Activated CD4-positive, alpha-beta T cell treated with anti-CD3 and anti-CD28 coated beads, Interleukin-2, amount 50 U/mL, for 4 hours (primary cell): ENCODE data around the gene ETNK2.

ENCODE experiments used
- DNase-seq, 2 experiments: peaks; one replicate each; pipeline ENCODE4 v3.0.0-alpha.2; 2020

ETNK2 gene

DNA sequence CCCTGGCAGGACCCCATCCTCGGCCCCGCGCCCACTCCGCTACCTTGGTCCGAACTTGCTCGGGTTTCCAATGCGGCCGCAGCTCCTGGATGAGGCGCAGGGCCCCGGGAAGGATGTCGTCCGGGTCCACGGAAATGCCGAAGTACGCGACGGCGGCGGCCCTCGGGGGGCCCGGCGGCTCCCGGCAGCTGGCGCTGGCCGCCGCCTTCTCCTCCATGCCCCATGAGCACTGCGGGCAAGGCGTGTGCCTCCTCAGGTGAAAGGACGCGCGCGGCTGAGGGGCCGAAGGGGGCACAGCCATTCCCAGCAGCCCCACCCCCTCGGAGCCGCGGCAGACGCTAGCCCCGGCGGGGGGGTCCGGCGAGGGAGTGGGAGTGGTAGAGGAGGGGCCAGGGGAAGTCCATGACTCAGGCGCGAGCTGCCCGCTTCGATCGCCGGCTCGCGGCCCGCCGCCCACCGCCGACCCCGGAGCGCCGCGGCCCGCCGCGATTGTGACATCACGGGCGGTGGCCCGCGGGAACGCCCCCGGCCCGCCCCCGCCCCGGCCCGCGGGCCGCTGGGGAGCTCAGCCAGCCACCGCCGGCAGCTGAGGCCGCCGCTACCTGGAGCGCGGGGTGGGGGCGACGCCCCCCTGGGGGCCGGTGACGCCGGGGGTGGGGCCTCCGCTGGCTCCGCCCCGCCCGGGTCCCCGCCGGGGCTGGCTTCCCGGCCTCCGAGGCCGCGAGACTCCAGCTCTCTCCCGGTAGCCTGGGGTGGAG is at the start of gene ETNK2:
Gene ETNK2, minus strand, starts transcription at position 493 of the 758 bp plus-strand sequence. Its CDS starts 192 bp downstream, at position 301.
- DNase-seq: peak; percentile 29 to 32

DNA sequence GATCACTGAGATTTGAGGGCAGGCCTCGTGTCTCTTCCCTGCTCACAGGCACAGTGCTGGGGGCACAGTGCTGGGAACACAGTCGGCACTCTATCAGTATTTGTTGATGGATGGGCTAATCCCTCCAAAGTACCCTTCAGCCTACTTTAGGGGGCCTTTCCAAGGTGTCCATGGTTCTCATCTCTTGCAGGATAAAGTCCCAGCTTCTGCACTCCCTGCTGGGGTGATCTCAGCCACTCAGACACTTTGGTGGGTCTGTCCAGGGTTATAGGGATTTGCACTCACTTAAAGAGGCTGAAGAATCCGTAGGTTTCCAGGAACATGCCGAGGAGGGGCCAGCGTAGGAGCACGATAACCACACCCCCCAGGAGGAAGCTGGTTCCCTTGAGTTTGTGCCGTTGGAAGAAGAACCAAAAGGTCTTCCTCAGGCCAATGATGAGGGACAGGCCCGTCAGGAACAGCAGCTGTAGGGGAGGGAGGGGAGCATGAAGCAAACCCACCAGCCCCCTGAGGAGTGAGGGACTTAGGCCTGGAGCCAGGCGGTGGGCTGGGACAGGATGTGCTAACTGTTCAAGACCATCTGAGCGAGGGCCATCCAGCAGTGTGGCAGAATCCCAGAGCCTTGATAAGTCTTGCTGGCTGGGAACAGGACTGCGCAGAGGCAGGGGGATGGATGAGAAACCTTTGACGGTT is 49.6 kb upstream of the ETNK2 start:
- no peak for DNase-seq

- no peak for DNase-seq
Observed at GRCh38 chr1:204199579-204199978, 47.7 kb upstream of the ETNK2 start.

DNA sequence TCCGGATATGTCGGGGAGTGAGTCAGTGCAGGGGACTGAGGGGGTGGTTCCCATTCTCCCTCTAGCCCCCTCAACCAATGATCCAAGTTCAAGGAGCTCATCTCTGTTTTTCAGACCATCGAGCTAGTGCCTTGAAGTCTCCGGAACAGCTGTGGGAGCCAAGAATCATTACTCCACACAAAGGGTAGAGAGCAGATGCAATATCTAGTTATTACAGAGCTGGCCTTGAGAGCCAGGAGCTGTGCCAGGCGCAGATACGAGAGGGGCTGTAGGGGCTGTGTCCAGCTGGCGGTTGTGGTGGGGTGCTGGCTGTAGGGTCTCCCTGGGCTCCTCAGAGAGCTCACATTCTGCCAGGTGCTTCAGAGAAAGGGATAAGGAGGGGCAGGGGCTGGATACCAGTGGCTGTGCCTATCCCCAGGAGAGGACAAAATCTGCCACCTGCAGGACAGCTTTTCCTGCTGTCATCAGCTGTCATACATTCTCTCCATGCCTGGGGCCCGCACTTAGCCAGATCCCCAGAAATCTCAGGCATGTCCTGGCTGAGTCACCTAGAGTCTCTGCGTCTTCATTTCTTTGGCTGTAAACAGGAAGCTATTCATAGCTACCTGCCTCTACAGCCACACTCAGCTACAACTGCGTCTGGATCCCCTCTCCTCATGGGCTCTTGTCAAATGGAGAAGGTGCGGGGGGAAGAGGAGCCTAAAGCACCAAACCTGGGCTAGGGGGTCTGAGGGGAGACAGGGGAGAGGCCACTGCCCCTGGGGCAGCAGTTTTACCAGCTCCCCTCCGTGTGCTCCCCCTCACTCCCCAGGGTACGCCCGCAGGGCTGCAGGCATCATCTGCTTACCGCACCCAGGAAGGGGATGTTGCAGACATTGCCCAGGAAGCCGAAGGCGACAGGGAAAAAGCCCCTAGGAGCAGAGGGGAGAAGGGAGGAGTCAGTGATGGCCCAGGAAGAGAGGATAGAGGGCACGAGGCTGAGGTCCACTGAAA is 46.8 kb upstream of the ETNK2 start:
- no peak for DNase-seq

- no peak for DNase-seq
Observed at GRCh38 chr1:204197068-204197467, 45.2 kb upstream of the ETNK2 start.

DNA sequence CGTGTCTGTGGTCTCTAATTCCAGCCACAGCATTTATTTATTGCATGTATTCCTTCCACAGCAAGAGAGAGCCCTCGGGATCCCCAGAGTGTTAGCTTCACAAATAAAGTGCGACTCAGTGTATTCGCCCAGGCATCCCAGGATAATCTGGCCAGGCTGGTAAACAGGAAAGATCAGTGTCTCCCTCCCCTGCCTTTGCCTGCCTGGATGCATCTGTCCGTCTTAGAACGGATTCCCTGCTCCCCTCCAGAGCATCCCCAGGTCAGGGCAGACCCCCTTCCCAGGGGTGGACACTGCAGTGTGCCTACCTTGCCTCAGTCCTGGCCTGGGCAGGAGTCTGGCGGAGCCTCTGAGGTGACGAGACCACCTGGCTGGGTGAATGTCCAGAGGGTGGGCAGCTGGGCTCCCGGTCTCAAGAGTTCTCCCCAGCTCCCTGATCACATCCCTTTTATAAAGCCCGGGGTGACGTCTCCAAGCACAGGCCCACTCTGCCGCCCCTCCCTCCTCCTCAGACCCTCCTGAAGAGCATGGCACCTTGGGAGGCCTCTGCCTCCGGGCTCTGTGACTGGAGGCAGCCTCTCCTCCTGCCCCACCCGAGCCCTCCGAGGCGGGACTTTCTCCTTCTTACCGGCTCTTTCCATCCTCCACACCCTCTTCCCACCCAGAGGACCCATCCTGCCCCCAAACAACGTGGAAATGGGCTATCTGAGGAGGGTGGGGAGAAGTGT is 44.4 kb upstream of the ETNK2 start, which contains the start of gene KISS1:
Gene KISS1, minus strand, starts transcription at position 424 of the 728 bp plus-strand sequence. CDS start 3,615 bp downstream, outside the sequence.
- no peak for DNase-seq

GRCh38 chr1:204194771-204195170 is 42.9 kb upstream of the ETNK2 start:
- no peak for DNase-seq

DNA sequence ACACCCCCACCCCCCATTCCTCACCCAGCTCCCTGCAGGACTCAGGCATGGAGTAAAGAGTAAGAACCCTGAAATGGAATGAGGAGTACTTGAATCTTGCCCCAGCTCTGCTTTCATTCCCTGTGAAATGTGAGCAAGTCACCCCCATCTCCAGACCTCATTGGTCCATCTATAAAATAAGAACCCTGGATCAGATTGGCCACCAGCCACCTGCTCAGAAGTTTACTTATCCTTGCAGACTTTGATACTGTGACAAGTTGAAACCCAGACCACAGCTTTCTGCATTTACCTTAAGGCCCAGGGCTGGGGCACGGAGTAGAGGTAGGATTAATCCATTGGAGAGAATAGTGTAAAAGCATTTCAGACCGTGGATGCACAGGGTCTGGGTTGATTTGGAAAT is 42.2 kb upstream of the ETNK2 start:
- no peak for DNase-seq

- DNase-seq: no peak
Observed at GRCh38 chr1:204192589-204193352, 40.9 kb upstream of the ETNK2 start.

DNA sequence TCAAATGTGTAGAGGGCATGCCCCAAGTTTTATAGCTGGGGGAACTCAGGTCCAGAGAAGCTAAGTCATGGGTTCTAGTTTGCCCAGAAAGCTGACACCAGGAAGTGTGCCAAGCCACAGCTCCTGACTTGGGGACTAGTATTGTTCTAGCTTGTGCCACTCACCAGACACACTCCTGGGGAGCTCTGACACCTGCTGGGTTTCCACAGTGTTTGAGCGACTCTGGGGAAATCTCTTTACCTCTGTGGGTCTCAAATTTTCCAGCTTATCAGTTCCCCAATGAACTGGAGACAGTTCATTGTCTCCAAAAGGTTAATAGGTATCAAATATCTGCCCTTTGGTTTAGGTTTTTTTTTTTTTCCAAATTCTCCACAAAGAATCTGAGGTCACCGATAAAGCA is 40.2 kb upstream of the ETNK2 start:
- DNase-seq: no peak

DNA sequence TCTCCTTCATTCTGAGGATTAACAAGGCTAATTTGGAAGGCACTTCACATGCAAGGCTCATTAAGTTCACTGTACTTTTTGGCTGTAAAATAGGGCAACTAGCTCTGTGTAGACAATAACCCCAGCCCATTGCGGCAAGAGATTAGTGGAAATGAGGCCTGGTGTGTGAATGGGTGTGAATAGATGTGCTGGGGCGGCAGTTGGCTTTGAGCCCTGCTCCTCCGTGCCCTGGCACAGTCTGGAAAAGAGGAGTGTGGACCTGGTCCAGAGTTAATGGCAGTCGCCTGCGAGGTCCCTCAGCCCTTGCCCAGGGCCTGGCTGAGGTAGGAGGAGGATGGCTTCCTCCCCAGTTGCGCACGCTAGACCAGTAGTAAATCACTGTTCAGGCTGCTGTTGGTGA is 39.6 kb upstream of the ETNK2 start:
- DNase-seq: no peak

DNA sequence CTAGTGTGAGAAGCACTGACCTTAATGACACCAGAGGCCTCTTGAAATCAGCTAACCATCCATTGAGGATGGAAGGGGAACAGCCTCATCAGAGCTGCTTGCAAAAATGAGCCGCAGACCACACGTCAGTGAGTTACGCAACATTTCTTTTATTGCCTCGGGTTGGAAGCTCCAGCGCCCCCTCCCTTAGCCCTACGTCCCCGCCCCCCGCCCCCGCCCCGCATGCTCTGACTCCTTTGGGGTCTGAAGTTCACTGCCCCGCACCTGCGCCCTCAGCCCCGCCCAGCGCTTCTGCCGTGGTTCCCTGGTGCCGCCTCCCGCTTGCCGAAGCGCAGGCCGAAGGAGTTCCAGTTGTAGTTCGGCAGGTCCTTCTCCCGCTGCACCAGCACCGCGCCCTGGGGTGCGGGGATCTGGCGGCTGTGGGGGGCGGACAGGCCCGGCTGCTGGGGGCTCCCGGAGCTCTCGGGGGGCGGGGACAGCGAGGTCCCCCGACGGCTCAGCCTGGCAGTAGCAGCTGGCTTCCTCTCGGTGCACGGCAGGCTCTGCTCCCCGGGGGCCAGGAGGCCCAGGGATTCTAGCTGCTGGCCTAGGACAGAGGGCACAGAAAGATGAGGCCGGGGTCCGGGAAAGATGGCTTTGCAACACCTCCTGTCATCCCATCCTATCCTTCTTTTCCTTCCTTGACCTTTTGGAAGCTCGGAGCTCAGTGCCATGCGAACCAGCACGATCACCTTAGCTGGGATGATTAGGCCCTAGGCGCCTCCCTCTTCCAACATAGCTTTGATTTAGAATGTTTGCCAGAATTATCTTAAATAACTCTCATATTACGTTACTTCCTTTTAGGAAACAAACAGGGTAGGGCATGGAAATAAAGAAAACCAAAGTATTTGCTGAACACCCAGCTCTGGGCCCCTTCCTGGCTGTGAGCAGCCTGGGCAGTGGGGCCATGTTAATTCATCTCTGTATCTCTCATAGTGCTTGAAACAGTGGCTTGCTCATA is 38.7 kb upstream of the ETNK2 start:
- DNase-seq: no peak

DNA sequence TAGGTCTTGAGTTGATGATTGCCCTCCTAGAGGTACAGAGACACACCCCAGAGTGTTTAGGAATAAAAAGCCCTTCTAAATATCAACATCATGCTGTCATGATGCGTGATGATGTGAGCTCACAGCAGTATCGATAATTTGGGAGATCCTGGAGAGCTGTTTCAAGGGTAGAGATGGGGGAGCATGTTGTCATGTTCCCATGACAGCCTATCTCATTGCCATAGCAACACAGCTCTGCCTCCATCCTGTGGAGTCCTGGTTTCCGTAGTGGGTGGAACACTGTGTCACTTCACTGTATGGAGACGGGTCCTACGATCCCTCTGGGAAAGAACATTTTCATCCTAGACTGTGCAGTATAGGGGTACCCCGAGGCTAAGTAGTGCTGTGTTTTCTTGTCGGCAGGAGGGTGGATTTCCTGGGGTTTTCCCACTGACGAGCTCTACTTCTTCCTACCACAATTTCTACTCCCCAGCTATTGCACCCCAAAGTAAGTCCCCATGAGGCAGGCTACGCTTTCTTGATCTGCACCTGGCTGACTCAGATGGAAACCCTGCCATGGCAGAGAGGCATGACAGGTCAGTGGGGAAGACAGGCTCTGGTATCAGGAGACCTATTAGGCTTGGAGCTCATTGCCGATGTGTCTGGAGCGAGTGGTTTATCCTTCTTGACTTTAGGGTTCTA is 37.3 kb upstream of the ETNK2 start:
- no peak for DNase-seq

DNA sequence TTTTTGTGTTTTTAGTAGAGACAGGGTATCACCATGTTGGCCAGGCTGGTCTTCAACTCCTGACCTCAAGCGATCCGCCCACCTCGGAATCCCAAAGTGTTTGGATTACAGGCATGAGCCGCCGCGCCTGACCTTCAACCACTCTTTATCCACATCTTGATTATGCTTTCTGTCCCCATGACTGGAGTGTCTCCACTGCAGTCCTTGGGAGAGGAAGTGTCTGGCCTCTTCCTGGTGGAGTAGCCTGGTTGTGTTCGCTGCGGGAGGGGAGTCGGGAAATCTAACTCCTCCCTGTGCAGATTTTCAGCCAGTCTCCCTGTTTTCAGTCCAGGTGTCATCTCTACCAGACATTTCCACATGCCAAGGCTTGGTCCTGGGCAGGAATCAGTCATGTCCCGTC is 34.8 kb upstream of the ETNK2 start:
- DNase-seq: no peak

DNA sequence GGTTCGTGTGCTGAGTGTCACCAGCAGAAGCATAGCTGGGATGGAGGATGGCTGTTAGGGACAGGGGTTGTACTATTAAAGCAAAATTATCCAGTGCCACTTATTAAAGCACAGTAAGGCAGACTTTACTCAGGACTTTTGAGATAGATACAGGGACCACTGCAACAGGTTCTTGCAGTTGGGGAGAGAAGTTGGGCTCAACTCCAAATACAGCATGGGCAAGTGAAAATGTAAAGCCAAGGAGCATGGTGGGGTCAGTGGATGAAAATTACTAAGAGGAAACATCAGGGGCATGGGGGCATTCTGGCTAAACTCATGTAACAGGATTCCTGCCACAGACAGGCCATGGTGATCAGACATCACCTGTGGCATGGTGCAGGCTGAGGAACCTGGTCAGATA is 29.3 kb upstream of the ETNK2 start:
- DNase-seq: no peak

GRCh38 chr1:204180133-204180532 is 28.3 kb upstream of the ETNK2 start:
- no peak for DNase-seq

- DNase-seq: no peak
Observed at GRCh38 chr1:204178487-204179281, 26.8 kb upstream of the ETNK2 start.

- DNase-seq: no peak
Observed at GRCh38 chr1:204177133-204177532, 25.3 kb upstream of the ETNK2 start.

GRCh38 chr1:204176049-204176448 is 24.2 kb upstream of the ETNK2 start:
- DNase-seq: no peak
